HG02623 (cell line): ENCODE measurements around the gene GSTT2.
A peak's percentile ranks its signal among the peaks of the same experiment; 100 is the strongest.
"Not testable (repeated sequence)": the region's sequence is repeated elsewhere in the genome, so short reads cannot be mapped to it uniquely, and the experiment has no call there.

Source experiments
- ATAC-seq: cut with Tn5 transposase; IDR thresholded peaks from one replicate; pipeline ENCODE4 v1.9.1; 2021; ENCODE audit warnings: moderate library complexity; ENCODE audit not compliant: unreplicated experiment

GSTT2 gene

GRCh38 chr22:23971927-23972326, 8.0 kb upstream of the GSTT2 start:
- ATAC-seq, result not testable (repeated sequence)

DNA sequence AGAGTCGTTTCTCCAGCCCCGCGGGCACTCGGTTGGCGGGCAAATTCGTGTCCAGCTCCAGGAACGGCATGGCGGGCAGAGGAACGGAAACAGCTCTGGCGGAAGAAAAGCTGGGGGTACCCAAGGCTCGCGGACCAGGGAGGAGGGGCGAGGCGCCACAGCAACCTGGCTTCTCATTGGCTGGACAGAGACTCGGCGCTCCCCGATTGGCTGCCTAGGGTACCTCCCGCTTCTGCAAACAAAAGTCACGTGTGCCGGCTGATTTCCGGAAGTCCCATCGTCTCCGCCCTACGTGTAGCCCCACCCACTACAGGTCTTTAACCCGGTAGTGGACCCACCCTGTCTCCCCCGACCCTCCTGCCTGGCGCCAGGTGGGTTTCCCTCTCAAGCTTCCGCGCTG, 5.6 kb upstream of the GSTT2 start, which contains the start of gene DDT:
Gene DDT, minus strand, starts transcription at position 97 of the 400 bp plus-strand sequence. Its CDS starts 27 bp downstream, at position 70.
- peak; percentile 92 for ATAC-seq

DNA sequence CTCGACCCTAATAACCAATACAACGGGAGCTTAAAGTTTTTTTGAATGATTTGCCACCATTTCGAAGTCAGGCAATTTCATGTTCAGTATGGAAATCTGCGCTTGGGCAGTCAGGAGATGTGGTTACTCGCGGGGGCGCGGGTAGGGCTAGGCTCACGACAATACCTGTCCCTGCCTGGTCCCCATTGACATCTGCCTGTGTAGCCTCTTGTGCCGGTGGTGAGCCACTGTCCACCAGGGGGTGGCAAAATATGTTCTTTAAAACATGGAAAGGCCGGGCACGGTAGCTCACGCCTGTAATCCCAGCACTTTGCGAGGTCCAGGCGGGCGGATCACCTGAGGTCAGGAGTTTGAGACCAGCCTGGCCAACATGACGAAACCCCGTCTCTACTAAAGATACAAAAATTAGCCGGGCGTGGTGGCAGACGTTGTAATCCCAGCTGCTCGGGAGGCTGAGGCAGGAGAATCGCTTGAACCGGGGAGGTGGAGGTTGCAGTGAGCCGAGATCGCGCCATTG, 5.0 kb upstream of the GSTT2 start:
- ATAC-seq, result peak; percentile 7

DNA sequence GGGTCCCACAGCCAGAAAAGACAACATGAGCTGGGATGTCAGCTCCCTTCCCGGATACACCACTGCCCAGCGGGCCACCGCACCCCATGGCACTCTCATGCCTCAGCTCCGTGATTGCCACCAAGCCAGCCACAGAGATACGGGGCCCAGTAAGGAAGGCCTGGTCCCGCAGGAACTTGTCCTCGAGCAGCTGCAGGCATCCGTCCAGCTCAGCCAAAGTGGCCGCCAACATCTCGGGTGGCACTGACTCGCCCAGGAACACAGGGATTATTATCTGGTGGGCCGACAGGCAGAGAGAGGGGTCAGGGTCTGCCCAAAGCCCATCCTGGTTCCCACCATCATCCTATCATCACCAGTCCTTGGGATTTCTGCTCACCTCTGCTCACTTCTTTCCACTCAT, 2.6 kb upstream of the GSTT2 start:
- not testable (repeated sequence) for ATAC-seq

GRCh38 chr22:23980567-23980966, 633 bp downstream of the GSTT2 start:
- not testable (repeated sequence) for ATAC-seq

DNA sequence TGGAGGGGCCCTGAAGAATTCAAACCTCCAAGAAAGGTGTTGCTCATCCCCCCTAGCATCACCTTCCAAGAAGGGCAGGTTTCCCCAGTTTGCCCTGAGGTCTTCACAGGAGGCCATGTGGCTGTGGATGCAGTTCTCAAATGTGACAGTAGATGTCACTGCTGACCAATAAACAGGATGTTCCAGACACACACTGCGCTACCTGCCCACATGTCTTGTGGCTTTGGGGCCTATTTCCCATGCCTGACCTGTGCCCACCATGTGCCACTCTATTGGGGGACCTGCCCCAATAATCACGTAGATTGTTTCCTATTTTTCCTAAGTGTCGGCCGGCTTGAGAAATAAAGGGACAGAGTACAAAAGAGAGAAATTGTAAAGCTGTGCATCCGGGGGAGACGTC, 4.5 kb downstream of the GSTT2 start:
- ATAC-seq, result no peak

- ATAC-seq, result not testable (repeated sequence)
Measured at GRCh38 chr22:23986089-23986488, 6.2 kb downstream of the GSTT2 start.

DNA sequence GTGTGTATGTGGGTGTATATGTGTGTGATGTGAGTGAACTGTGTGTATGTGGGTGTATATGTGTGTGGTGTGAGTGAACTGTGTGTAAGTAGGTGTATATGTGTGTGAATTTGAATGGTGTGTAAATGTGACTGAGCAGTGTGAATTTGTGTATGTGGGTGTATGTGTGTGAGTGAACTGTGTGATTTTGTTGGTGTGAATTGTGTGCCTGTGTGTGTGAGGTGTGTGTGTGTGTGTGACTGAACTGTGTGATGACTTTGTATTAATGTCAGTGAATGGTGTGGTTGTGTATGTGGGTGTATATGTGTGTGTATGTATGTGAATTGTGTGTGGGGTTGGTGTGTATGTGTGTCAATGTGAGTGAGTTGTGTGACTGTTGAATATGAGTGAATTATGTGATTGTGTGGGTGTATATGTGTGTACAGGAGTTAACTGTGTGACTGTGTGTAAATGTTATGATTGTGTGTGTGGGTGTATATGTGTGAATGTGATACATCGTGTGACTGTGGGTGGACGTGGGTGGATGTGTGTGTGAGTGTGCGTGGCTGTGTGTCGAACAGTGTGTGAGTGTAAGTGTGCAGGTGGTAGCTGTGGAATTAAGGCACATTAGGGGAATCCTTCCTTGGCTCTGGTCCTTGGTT, 6.7 kb downstream of the GSTT2 start:
- ATAC-seq, result not testable (repeated sequence)

- not testable (repeated sequence) for ATAC-seq
Measured at GRCh38 chr22:23989583-23990244, 9.8 kb downstream of the GSTT2 start.

- ATAC-seq, result not testable (repeated sequence)
Measured at GRCh38 chr22:23993080-23993479, 13.1 kb downstream of the GSTT2 start.

- ATAC-seq, result not testable (repeated sequence)
Measured at GRCh38 chr22:23993581-23994177, 13.7 kb downstream of the GSTT2 start.

DNA sequence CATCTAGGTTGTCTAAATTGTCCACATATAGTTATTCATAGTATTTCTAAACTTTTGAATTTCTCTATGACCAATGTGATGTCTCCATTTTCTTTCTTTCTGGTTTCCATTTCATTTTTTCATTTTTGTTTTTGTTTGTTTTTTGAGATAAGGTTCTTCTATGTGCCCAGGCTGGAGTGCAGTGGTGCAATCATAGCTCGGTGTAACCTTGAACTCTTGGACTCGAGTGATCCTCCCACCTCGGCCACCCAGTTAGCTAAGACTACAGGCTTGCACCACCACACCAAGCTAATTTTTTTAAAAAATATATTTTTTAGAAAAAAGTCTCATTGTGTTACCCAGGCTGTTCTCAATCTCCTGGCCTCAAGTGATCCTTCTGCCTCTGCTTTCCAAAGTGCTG, 17.2 kb downstream of the GSTT2 start:
- no peak for ATAC-seq

DNA sequence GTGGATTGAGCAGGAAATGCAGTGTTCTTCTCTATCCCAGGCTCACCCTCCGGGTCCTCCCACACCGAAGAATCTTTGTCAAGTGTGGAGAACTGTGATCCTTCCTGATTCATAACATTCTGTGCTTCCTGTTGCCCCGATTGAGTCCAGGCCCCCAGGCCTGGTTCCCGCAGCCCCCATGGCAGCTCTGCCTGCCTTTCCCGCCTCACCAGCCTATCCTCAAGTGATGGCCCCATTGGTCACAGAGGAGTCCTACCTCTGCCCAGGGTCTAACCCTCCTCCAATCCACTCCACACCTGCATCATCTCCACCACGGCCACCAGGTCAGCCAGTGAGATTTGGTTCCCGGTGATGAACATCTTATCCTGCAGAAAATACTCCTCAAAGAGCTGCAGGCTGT, 19.8 kb downstream of the GSTT2 start:
- ATAC-seq, result not testable (repeated sequence)

- ATAC-seq, result no peak
Measured at GRCh38 chr22:24001314-24001713, 21.4 kb downstream of the GSTT2 start.

- no peak for ATAC-seq
Measured at GRCh38 chr22:24002272-24002671, 22.3 kb downstream of the GSTT2 start.

DNA sequence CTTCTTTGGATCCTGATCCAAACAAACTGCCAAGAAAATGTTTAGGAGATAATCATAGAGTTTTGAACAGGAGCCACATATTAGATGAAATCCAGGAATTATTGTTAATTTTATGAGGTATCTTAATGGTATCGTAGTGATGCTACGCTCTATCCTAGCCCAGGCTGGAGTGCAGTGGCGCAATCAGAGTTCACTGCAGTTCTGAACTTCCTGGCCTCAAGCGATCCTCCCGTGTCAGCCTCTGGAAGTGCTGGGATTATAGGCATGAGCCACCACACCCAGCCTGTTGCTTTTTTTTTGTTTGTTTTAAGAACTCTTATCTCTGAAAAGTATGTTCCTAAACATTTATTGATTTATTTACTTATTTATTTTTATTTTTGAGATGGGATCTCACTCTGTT, 22.9 kb downstream of the GSTT2 start:
- ATAC-seq, result no peak

DNA sequence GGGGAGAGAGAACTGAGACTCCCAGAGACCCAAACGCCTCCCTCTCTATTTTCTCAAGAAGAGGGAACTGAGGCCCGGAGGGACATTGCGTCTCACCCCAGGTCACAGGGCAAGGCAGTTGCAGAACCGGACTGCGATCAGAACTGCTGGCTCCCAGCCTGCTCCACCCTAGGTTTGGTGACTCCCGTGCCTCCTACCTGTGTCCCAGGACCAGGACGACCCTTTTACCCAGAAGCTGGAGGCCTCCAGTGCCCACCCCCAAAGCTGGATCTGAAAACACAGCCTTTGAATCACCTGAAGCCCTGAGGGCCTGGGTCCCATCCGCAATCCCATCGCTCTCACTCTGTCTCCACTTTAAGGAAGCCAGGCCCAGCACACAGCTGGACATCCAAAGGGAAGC, 24.0 kb downstream of the GSTT2 start:
- no peak for ATAC-seq

DNA sequence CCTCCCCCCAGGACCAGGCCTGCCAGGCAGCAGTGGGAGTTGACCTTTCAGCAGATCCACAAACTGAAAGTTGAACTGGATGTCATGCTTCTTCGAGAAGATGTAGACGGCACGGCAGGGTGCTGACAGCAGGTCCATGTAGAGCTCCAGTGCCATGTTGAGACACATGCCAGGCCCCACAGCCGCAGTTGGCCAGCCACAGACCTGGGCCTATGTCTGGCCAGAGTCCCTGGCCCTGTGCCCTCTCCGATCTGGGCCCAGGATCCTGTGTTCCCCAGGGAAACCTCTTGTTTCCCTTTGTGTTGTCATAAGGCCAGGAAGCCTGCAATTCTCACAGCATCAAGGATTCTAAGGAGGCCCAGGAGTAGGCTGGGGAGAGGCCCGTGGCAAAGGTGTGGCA, 25.3 kb downstream of the GSTT2 start, which contains the start of gene GSTT4:
Gene GSTT4, minus strand, starts transcription at position 253 of the 400 bp plus-strand sequence. Its CDS starts 97 bp downstream, at position 156.
- no peak for ATAC-seq

- ATAC-seq, result no peak
Measured at GRCh38 chr22:24006207-24006913, 26.4 kb downstream of the GSTT2 start.

DNA sequence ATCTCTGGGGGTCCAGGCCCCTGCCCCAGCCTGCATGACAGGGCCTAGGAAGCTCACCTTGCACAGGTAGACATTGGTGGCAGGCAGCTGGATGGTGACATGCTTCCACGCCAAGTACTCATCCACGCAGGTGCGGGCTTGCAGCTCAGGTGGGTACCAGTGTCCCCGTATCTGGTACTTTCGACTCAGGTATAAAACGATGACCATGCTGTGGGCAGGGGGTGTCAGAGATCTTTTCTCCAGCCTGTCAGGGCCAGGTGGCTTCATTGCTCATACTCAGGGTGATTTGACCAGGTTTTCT, 26.9 kb downstream of the GSTT2 start:
- no peak for ATAC-seq

- no peak for ATAC-seq
Measured at GRCh38 chr22:24007253-24008021, 27.5 kb downstream of the GSTT2 start.
